Small intestine (tissue), 7 donors: ENCODE results near the gene RNU6-1. TPM values are rescaled to one million over a fixed set of nuclear protein-coding genes. Genes with fewer than 3 reads are reported as not detected.

ENCODE experiments used
- DNase-seq, 2 donors: peaks; one replicate each; pipeline versions ENCODE4 v3.0.0 to v3.0.0-alpha.2; 2013
- FAIRE-seq: peaks from 2 replicates; lab custom pipeline; 2012; peaks lifted over from hg19 to GRCh38; lab: Jason Lieb, UNC
- H3K27ac ChIP-seq, 3 donors: one replicate each; pipeline ENCODE4 v1.5.1; 2013; ENCODE audit warnings: low read length in 2 of 3, mild to moderate bottlenecking in 2 of 3, control low read depth in 1 of 3, inconsistent platforms in 1 of 3, low read depth in 1 of 3, moderate library complexity in 1 of 3
- H3K27me3 ChIP-seq, 3 donors: one replicate each; pipeline ENCODE4 v1.6.1; 2013; ENCODE audit warnings: low read length in 3 of 3, inconsistent platforms in 1 of 3; ENCODE audit not compliant: control insufficient read depth in 3 of 3, insufficient read depth in 3 of 3
- H3K36me3 ChIP-seq, 3 donors: one replicate each; pipeline ENCODE4 v1.6.1; 2013; ENCODE audit warnings: low read length in 3 of 3, inconsistent platforms in 1 of 3, low read depth in 1 of 3, mild to moderate bottlenecking in 1 of 3, moderate library complexity in 1 of 3; ENCODE audit not compliant: control insufficient read depth in 3 of 3, insufficient read depth in 2 of 3
- H3K4me1 ChIP-seq, 3 donors: one replicate each; pipeline ENCODE4 v1.6.1; 2013; ENCODE audit warnings: low read length in 2 of 3, inconsistent platforms in 1 of 3, low read depth in 1 of 3, mild to moderate bottlenecking in 1 of 3, moderate library complexity in 1 of 3; ENCODE audit not compliant: control insufficient read depth in 3 of 3, insufficient read depth in 2 of 3
- H3K4me3 ChIP-seq, 3 donors: one replicate each; pipeline ENCODE4 v1.5.1; 2013; ENCODE audit warnings: low read length in 3 of 3, control low read depth in 1 of 3, inconsistent platforms in 1 of 3, low read depth in 1 of 3, mild to moderate bottlenecking in 1 of 3, moderate library complexity in 1 of 3
- H3K9me3 ChIP-seq, 2 donors: one replicate each; pipeline ENCODE4 v1.6.1; 2013; ENCODE audit warnings: low read depth in 1 of 2, low read length in 1 of 2; ENCODE audit not compliant: control insufficient read depth in 2 of 2, insufficient read depth in 1 of 2
- WGBS, 3 donors: extraction: QIAGEN DNeasy Blood & Tissue Kit; methylation state at CpG; one replicate each; pipeline ENCODE4 v1.1.7; 2013; 5-methylcytosine and 5-hydroxymethylcytosine counted together
- polyA plus RNA-seq, 4 donors: library from polyadenylated mRNA; stranded (reverse) in 3 of 4; unstranded in 1 of 4; fragments of 200-250 nt in 3 of 4; fragments of 120-200 nt in 1 of 4; gene quantifications; one replicate each; pipeline versions ENCODE4 v1.2.1 to v1.2.3, GENCODE V29; 2013
- donor health status: healthy with polysubstance abuse.
- donor health status: control.
- donor health status: control.
- donor health status: Bipolar disorder and iron deficiency.
- donor health status: healthy.

Gene RNU6-1
- polyA plus RNA-seq, 4 donors: not detected

DNA sequence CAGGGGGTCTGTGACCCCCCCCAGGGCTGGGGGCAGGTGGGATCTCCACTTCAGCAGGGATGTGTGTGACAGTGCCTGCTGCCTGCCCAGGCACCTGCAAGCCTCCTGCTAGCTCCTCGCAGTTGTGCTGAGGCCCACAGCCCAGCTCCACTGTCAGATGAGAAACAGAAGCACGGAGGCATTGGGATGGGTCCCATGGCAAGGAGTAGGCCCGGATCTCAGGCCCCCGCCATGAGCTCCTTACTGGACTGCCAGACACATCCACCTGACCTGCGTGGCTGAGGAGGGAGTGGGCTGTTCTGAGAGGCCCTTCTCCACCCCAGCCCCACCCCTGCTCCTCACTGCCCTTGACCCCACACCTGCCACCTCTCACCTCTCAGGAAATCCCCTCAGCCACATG is 32.7 kb downstream of the RNU6-1 start:
- peaks cover 0 to 43% (median 2%) of the 10 kb centered on the region in 3 donors for H3K36me3 ChIP-seq
- 88 to 90% (median 89%) methylated on average over 5 of the region's 5 CpGs for WGBS, 3 donors
- DNase-seq: no peak
- H3K27ac ChIP-seq: no peak overlapping the region
- H3K27me3 ChIP-seq: peaks cover 0 to 5% (median 0%) of the 10 kb centered on the region in 3 donors
- no peak for FAIRE-seq
- no peak overlapping the region for H3K4me3 ChIP-seq
- H3K4me1 ChIP-seq: no peaks in the 10 kb centered on the region
- no peaks in the 10 kb centered on the region for H3K9me3 ChIP-seq

GRCh38 chr15:67806536-67806935 is 33.3 kb downstream of the RNU6-1 start:
- no peak overlapping the region for H3K4me3 ChIP-seq
- WGBS, 3 donors: 95 to 96% (median 95%) methylated on average over 18 of the region's 18 CpGs
- H3K4me1 ChIP-seq: no peaks in the 10 kb centered on the region
- no peak for FAIRE-seq
- DNase-seq: no peak
- peaks cover 0 to 3% (median 0%) of the 10 kb centered on the region in 3 donors for H3K27me3 ChIP-seq
- H3K27ac ChIP-seq: no peak overlapping the region
- H3K9me3 ChIP-seq: no peaks in the 10 kb centered on the region
- H3K36me3 ChIP-seq: peaks cover 0 to 43% (median 2%) of the 10 kb centered on the region in 3 donors

DNA sequence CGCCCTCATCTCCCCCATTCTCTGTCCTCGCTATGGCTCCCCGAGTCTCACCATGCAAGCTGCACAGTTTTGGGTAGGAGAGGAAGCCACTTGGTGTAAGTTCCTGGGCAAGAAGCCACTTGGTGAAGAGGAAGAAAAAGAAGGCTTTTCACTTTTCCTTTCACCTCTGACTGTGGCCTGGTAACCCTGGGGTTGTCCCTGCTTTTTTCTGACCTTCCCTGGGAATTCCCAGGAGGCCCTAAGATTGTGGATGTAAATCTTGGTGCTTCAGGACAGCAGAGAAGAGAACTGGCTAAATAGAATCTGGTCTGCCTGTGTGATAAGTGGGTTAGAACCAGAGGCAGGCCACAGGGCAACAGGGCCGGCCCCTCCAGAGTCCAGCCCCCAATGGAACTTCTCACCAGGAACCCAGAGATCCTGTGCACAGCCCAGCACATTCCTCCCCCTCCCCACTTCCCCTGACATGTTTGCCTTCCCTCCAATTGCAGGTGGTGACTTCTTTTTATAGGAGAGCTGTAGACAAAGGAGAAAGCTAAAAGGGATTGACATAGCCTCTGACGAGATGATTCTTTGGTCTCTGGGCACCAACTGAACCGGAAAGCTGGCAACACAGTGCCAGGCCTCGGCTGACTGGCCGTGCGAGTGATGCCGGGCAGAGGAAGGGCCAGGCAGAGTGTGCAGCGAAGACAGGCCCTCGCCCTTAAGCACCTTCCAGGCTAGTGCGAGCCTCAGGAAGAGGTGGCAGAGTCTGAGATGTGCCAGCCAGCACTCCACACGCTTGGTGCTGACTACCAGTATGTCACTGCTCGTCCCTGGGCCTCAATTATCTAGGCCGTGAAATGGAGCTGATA is 34.0 kb downstream of the RNU6-1 start:
- FAIRE-seq: no peak
- Histone ChIP-seq H3K9me3 (no peaks in the 10 kb centered on the region), H3K27me3 (peaks cover 0 to 2% (median 0%) of the 10 kb centered on the region in 3 donors), H3K36me3 (peaks cover 0 to 41% (median 2%) of the 10 kb centered on the region in 3 donors), H3K4me1 (no peaks in the 10 kb centered on the region), H3K27ac (no peak overlapping the region), H3K4me3 (no peak overlapping the region)
- DNase-seq: no peak
- 86 to 92% (median 90%) methylated on average over 16 of the region's 16 CpGs for WGBS, 3 donors

GRCh38 chr15:67805008-67805665 is 34.7 kb downstream of the RNU6-1 start:
- DNase-seq (no peak), FAIRE-seq (no peak)
- H3K27ac ChIP-seq: no peak overlapping the region
- no peaks in the 10 kb centered on the region for H3K27me3 ChIP-seq
- no peak overlapping the region for H3K4me3 ChIP-seq
- H3K4me1 ChIP-seq: no peaks in the 10 kb centered on the region
- H3K36me3 ChIP-seq: peaks cover 0 to 39% (median 2%) of the 10 kb centered on the region in 3 donors
- no peaks in the 10 kb centered on the region for H3K9me3 ChIP-seq
- whole genome bisulfite sequencing, 3 donors: 88 to 92% (median 89%) methylated on average over 17 of the region's 17 CpGs

DNA sequence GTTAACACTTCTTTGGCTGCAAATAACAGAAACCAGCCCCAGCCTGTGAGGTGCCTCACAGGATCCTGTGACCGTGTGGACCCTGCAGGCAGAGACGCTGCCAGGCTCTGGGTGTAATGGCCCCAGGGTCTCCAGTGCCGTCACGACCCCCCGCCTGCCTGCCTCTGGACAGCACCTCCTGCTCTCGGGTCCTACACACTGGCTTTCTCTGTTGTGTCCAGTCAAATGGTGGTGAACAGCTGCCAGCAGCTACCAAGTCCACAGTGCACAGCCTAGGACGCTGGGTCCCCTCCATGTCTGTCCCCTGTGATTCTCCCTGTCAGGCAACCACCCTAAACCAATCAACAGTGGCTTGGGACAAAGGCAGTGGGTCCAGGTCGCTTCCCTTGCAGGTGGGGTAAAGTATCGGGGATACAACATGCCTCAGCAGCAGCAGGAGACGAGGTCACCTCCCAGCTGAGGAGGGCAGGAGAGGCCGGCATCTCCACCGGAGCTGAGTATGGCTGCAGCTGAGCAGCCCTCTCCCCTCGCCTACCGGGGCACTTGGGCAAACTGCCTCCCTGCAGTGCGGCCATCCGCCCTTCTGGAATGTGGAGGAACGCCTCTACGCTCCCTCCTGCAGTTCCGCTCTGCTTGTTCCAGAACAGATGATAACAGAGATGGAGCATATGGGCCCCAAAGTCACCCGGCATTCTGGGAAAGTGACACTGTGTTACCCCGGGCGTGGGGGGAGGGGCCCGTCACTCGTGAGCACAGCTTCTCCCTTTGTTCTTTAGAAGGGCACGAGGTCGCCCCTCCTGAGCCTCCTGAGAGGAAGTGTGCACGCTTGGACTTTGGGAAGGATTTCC is 35.6 kb downstream of the RNU6-1 start:
- no peak overlapping the region for H3K4me3 ChIP-seq
- FAIRE-seq (no peak), DNase-seq (no peak)
- no peaks in the 10 kb centered on the region for H3K9me3 ChIP-seq
- no peaks in the 10 kb centered on the region for H3K27me3 ChIP-seq
- no peak overlapping the region for H3K27ac ChIP-seq
- H3K36me3 ChIP-seq: peaks cover 0 to 34% (median 1%) of the 10 kb centered on the region in 3 donors
- WGBS, 3 donors: 84 to 92% (median 89%) methylated on average over 27 of the region's 27 CpGs
- peaks cover 0 to 4% (median 0%) of the 10 kb centered on the region in 3 donors for H3K4me1 ChIP-seq

DNA sequence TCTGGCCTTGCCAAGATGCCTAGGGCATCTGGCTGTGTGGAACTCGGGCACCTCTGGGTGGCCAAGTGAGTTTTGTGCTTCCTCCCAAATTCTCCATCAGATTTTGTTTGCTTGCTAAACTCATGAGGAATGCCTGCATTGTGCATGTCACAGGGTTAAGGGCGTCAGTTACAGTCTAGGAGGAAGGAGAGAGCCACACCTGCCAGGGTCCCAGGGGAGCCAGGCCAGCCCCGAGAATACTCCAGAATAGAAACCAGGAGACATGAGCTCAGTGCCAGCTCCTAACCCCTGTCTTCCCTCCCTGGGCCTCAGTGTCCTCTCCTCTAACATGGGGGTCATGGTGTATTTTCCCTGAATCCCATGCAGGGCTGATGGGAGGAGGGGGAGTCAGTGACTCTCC is 36.5 kb downstream of the RNU6-1 start:
- H3K4me1 ChIP-seq: peaks cover 0 to 4% (median 0%) of the 10 kb centered on the region in 3 donors
- H3K4me3 ChIP-seq: no peak overlapping the region
- peaks cover 0 to 33% (median 0%) of the 10 kb centered on the region in 3 donors for H3K36me3 ChIP-seq
- 76 to 82% (median 82%) methylated on average over 3 of the region's 3 CpGs for WGBS, 3 donors
- no peak for FAIRE-seq
- H3K9me3 ChIP-seq: no peaks in the 10 kb centered on the region
- no peak for DNase-seq
- H3K27me3 ChIP-seq: no peaks in the 10 kb centered on the region
- H3K27ac ChIP-seq: no peak overlapping the region

GRCh38 chr15:67801926-67802914 is 37.6 kb downstream of the RNU6-1 start:
- H3K36me3 ChIP-seq: peaks cover 0 to 26% (median 0%) of the 10 kb centered on the region in 3 donors
- no peak for FAIRE-seq
- WGBS, 3 donors: 85 to 88% (median 86%) methylated on average over 19 of the region's 19 CpGs

More at GRCh38 chr15:67801926-67802914, 37.6 kb downstream of the RNU6-1 start:
- no peak for DNase-seq
- Histone ChIP-seq H3K4me1 (peaks cover 0 to 4% (median 0%) of the 10 kb centered on the region in 3 donors), H3K27ac (no peak overlapping the region), H3K4me3 (no peak overlapping the region), H3K27me3 (no peaks in the 10 kb centered on the region), H3K9me3 (no peaks in the 10 kb centered on the region)
